Right hindlimb (tissue), 1 donor: ENCODE measurements around the gene CDH9.

Experiments used
- DNase-seq: peaks from one replicate; pipeline ENCODE4 v3.0.0-alpha.2; 2018

The CDH9 gene

GRCh38 chr5:27038476-27038875 lies at the start of gene CDH9:
Gene CDH9, minus strand, starts transcription at chr5:27038586. Its CDS starts 50,253 bp downstream, at chr5:26988333.
- DNase-seq: no peak

DNA sequence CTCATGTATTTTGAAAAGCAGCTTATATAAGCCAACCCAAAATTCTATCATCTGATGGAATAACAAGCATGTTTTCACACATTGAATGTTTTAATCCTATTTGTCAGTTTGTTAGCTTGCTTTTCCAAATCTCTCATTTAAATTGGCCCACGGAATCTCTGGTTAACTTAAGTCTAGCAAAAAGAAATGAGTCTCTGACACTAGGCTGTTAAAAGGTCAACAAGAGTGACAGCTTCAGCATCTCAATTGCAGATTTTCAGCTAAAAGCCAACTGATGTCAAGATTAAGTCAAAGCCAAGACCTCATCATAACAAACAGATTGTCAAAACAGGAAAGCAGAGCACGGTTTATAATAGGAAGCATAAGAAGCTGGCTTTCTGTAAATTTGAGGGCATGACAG lies 49.4 kb upstream of the CDH9 start:
- DNase-seq: no peak

- no peak for DNase-seq
Measured at GRCh38 chr5:27083449-27084415, 45.3 kb upstream of the CDH9 start.

GRCh38 chr5:27080147-27080546 lies 41.8 kb upstream of the CDH9 start:
- no peak for DNase-seq

DNA sequence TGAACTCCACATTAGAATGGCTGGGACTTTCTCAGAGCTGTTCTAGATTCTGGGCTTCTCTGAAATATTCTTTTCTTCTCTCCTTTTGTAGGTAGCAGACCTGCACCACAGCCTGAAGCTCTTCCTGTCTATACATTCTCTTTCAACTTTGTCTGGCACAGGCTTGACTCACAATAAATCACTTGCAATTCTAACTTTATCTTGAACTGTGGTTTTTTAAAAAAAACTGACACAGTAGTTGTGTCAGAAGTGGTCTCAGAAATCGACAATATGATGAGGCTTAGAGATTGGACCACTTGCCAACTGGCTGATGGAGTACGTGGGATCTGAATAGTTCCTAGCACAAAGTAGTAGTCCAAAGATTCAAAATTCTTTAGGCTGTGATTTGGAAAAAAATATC lies 24.1 kb upstream of the CDH9 start:
- no peak for DNase-seq

DNA sequence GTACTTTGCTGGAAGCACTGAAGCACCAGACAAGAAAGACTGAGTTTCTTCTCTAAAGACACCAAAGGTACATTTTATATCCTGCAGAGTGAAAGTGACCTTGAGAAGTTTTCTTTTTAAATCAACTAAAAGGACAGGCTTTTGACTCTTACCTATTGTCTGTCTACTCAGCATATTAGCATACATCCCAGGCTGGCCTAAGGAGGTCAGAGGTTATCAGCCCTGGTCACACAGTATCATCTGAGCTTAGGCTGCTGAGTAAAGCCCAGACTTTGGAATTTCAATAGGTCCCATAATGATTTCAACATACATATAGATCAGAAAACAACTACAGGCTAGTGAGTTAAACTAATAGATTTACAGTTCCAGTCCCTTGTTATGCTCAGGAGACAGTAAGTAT lies 10.1 kb upstream of the CDH9 start:
- no peak for DNase-seq

GRCh38 chr5:27041372-27041771 lies 3.0 kb upstream of the CDH9 start:
- no peak for DNase-seq

GRCh38 chr5:27034565-27034964 lies 3.8 kb downstream of the CDH9 start:
- DNase-seq: no peak

DNA sequence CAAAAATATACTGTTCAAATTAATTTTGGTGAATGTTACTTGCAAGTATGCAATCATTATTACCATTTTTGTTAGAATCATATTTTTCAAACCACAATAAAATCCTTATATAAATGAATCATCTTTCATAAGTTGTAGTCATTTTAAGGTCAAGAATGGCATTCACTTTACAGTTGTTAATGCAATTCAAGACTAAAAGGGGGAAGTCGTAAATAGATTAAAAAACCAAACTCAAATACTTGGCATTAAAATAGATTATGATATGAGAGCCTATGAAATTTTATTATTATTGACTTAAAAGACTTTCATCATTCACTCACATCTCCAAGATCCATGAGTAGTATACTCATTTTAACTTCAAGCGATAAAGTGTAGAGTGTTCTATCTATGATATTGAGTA lies 11.6 kb downstream of the CDH9 start:
- no peak for DNase-seq

- DNase-seq: no peak
Measured at GRCh38 chr5:27026063-27026462, 12.3 kb downstream of the CDH9 start.

- no peak for DNase-seq
Measured at GRCh38 chr5:27021471-27021870, 16.9 kb downstream of the CDH9 start.

GRCh38 chr5:27020973-27021372 lies 17.4 kb downstream of the CDH9 start:
- DNase-seq: no peak

GRCh38 chr5:27015758-27016157 lies 22.6 kb downstream of the CDH9 start:
- no peak for DNase-seq

DNA sequence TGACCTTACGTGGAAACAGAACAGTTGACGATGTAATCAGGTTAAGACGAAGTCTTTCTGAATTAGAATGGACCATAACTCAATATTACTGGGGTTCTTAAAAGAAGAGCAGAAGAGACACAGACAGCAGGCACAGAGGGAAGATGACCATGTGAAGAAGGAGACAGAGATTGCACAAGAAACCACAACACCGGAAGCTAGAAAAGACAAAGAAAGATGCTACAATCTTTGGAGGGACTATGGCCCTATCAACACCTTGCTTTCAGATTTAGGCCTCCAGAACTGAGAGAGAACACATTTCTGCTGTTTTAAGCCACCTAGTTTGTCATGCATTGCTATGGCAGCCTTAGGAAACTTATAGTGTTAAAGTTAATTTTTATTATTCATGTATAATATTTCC lies 27.1 kb downstream of the CDH9 start:
- DNase-seq: no peak

- no peak for DNase-seq
Measured at GRCh38 chr5:27010646-27011045, 27.7 kb downstream of the CDH9 start.

DNA sequence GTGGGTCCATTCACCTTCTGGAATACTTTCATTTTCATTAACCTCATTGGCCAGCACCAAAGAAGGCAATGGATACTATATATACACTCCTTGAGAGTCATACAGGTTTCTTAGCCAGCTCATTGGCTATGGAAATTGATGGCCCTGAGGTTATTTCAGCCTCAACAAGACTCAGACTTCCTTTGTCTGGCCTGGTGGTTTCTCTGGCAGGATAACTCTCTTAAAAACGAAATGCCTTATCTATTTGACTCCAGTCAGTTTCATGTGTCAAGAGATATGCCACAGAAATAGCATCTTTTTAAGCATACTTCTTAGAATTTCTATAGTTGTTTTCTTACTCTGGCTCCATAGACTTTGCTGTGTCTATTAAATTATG lies 28.9 kb downstream of the CDH9 start:
- no peak for DNase-seq

- no peak for DNase-seq
Measured at GRCh38 chr5:27008604-27009539, 29.5 kb downstream of the CDH9 start.

- DNase-seq: no peak
Measured at GRCh38 chr5:27007121-27007520, 31.3 kb downstream of the CDH9 start.

DNA sequence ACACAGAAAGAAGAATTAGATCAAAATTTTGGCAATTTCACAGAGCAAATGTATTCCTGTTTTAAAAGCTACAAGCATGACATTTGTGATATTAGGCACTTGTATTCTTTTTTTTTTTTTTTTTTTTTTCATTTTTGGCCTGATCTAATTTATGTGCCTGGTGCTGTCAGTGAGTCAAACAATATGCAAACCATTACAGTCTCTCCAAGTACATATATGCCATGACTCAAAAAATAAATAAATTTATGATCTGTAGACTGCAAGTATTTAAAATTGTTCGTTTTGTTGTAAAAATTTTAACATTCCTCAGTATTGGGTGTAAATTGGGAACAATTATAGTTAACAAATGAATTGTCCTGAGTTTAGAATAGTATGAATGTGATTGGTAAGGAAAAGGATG lies 51.4 kb downstream of the CDH9 start:
- no peak for DNase-seq

- DNase-seq: no peak
Measured at GRCh38 chr5:26981750-26982149, 56.6 kb downstream of the CDH9 start.

GRCh38 chr5:26959290-26959689 lies 79.1 kb downstream of the CDH9 start:
- no peak for DNase-seq

GRCh38 chr5:26955161-26955560 lies 83.2 kb downstream of the CDH9 start:
- DNase-seq: no peak

- DNase-seq: no peak
Measured at GRCh38 chr5:26948921-26949320, 89.5 kb downstream of the CDH9 start.

GRCh38 chr5:26945901-26946300 lies 92.5 kb downstream of the CDH9 start:
- DNase-seq: no peak
